Measurements from ENCODE around the gene HDAC7. TPM values are rescaled to one million over a fixed set of nuclear protein-coding genes. Genes with fewer than 3 reads are reported as not detected.

HDAC7 gene
- total RNA-seq, 1 donor: 47.9 TPM

GRCh38 chr12:47747126-47747525, 72.6 kb downstream of the HDAC7 start:
- no peak for TF ChIP-seq CTCF (IDR thresholded peaks at IDR 0.05; ENCODE audit: insufficient read depth, low read depth, low read length)
- no peak for DNase-seq (ENCODE audit: low read depth)
- no peak overlapping the region for H3K4me3 ChIP-seq (ENCODE audit: low read depth, low read length)

GRCh38 chr12:47746523-47746922, 73.2 kb downstream of the HDAC7 start:
- TF ChIP-seq CTCF (IDR thresholded peaks at IDR 0.05; ENCODE audit: insufficient read depth, low read depth, low read length): no peak
- DNase-seq (ENCODE audit: low read depth): no peak

GRCh38 chr12:47746073-47746472, 73.6 kb downstream of the HDAC7 start:
- no peak for TF ChIP-seq CTCF (IDR thresholded peaks at IDR 0.05; ENCODE audit: insufficient read depth, low read depth, low read length)
- H3K4me3 ChIP-seq (ENCODE audit: low read depth, low read length): no peak overlapping the region
- no peak for DNase-seq (ENCODE audit: low read depth)

More at GRCh38 chr12:47746523-47746922, 73.2 kb downstream of the HDAC7 start:
- no peak overlapping the region for H3K4me3 ChIP-seq (ENCODE audit: low read depth, low read length)

- TF ChIP-seq CTCF (IDR thresholded peaks at IDR 0.05; ENCODE audit: insufficient read depth, low read depth, low read length): no peak
- DNase-seq (ENCODE audit: low read depth): no peak
- no peak overlapping the region for H3K4me3 ChIP-seq (ENCODE audit: low read depth, low read length)
Observed at GRCh38 chr12:47745485-47746041, 74.1 kb downstream of the HDAC7 start.

GRCh38 chr12:47744778-47745436, 74.8 kb downstream of the HDAC7 start:
- no peak for TF ChIP-seq CTCF (IDR thresholded peaks at IDR 0.05; ENCODE audit: insufficient read depth, low read depth, low read length)
- DNase-seq (ENCODE audit: low read depth): no peak
- no peak overlapping the region for H3K4me3 ChIP-seq (ENCODE audit: low read depth, low read length)

- no peak for DNase-seq (ENCODE audit: low read depth)
- TF ChIP-seq CTCF (IDR thresholded peaks at IDR 0.05; ENCODE audit: insufficient read depth, low read depth, low read length): peak; percentile 26
- no peak overlapping the region for H3K4me3 ChIP-seq (ENCODE audit: low read depth, low read length)
Observed at GRCh38 chr12:47744005-47744651, 75.6 kb downstream of the HDAC7 start.

Data from fibroblast of villous mesenchyme (primary cell).